ENCODE data around the gene ZNF827. TPM values are rescaled to one million over a fixed set of nuclear protein-coding genes. Genes with fewer than 3 reads are reported as not detected.

ZNF827 gene
- total and polyA plus RNA-seq, 2 experiments from 2014 or later = 20.3 to 33.1 TPM

DNA sequence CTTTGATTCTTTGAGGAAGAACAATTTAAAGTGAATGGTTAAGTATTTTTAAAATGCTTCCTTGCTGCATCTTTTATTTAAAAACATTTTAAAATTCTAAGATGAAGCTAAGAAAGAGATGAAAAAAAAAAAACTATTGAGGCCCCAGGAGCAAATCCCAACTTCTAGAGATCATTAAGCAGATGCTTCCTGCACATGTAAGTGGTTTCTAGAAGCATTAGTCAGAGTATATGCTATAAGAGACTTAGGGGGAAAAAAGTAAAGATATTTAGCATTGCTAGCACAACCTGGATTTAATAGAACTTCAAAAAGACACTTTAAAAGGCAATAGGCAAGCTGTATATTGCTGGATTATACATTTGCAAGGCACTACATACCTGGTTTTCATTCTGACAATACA lies 64.7 kb downstream of the ZNF827 start:
- Histone ChIP-seq H3K4me3 (no peak overlapping the region), H3K9me2 (ENCODE audit: insufficient read depth) (no peaks in the 10 kb centered on the region; the same call in 1 of the 2 replicates), H3K27me3 (ENCODE audit: insufficient read depth) (no peaks in the 10 kb centered on the region), H3K4me2 (no peak overlapping the region), H3K36me3 (ENCODE audit: insufficient read depth) (no peaks in the 10 kb centered on the region), H3K27ac (ENCODE audit: low read depth) (no peak overlapping the region), H4K20me1 (replicated peaks; ENCODE audit: insufficient read depth) (no peaks in the 10 kb centered on the region), H3F3A (replicated peaks; ENCODE audit: low read depth) (no peaks in the 10 kb centered on the region), H3K79me2 (replicated peaks; ENCODE audit: insufficient read depth) (peaks cover 38% of the 10 kb centered on the region), H3K4me1 (ENCODE audit: insufficient read depth) (no peaks in the 10 kb centered on the region; the same call in 1 of the 2 replicates), H2AFZ (no peak overlapping the region)
- H3K36me3 Mint-ChIP-seq (ENCODE audit: low read depth) = peaks cover 41% of the 10 kb centered on the region
- TF ChIP-seq JUNB (IDR thresholded peaks at IDR 0.05; ENCODE audit: unreplicated experiment) (no peak), EZH2phosphoT487 (IDR thresholded peaks at IDR 0.05; ENCODE audit: unreplicated experiment) (no peak), ZNF114 (CRISPR knock-in tag; IDR thresholded peaks at IDR 0.05) (no peak), NANOG (IDR thresholded peaks at IDR 0.05; ENCODE audit: borderline replicate concordance) (no peak), POLR2AphosphoS5 (IDR thresholded peaks at IDR 0.05; ENCODE audit: low read depth) (no peak), STAT1 (IDR thresholded peaks at IDR 0.05; ENCODE audit: unreplicated experiment) (no peak), EZH2 (IDR thresholded peaks at IDR 0.05; ENCODE audit: low read depth, unreplicated experiment) (no peak), ZNF331 (CRISPR knock-in tag; IDR thresholded peaks at IDR 0.05; ENCODE audit: low read depth) (no peak), CREB1 (CRISPR knock-in tag; IDR thresholded peaks at IDR 0.05; ENCODE audit: low read depth) (no peak)
- TF ChIP-seq, protein P1, sequence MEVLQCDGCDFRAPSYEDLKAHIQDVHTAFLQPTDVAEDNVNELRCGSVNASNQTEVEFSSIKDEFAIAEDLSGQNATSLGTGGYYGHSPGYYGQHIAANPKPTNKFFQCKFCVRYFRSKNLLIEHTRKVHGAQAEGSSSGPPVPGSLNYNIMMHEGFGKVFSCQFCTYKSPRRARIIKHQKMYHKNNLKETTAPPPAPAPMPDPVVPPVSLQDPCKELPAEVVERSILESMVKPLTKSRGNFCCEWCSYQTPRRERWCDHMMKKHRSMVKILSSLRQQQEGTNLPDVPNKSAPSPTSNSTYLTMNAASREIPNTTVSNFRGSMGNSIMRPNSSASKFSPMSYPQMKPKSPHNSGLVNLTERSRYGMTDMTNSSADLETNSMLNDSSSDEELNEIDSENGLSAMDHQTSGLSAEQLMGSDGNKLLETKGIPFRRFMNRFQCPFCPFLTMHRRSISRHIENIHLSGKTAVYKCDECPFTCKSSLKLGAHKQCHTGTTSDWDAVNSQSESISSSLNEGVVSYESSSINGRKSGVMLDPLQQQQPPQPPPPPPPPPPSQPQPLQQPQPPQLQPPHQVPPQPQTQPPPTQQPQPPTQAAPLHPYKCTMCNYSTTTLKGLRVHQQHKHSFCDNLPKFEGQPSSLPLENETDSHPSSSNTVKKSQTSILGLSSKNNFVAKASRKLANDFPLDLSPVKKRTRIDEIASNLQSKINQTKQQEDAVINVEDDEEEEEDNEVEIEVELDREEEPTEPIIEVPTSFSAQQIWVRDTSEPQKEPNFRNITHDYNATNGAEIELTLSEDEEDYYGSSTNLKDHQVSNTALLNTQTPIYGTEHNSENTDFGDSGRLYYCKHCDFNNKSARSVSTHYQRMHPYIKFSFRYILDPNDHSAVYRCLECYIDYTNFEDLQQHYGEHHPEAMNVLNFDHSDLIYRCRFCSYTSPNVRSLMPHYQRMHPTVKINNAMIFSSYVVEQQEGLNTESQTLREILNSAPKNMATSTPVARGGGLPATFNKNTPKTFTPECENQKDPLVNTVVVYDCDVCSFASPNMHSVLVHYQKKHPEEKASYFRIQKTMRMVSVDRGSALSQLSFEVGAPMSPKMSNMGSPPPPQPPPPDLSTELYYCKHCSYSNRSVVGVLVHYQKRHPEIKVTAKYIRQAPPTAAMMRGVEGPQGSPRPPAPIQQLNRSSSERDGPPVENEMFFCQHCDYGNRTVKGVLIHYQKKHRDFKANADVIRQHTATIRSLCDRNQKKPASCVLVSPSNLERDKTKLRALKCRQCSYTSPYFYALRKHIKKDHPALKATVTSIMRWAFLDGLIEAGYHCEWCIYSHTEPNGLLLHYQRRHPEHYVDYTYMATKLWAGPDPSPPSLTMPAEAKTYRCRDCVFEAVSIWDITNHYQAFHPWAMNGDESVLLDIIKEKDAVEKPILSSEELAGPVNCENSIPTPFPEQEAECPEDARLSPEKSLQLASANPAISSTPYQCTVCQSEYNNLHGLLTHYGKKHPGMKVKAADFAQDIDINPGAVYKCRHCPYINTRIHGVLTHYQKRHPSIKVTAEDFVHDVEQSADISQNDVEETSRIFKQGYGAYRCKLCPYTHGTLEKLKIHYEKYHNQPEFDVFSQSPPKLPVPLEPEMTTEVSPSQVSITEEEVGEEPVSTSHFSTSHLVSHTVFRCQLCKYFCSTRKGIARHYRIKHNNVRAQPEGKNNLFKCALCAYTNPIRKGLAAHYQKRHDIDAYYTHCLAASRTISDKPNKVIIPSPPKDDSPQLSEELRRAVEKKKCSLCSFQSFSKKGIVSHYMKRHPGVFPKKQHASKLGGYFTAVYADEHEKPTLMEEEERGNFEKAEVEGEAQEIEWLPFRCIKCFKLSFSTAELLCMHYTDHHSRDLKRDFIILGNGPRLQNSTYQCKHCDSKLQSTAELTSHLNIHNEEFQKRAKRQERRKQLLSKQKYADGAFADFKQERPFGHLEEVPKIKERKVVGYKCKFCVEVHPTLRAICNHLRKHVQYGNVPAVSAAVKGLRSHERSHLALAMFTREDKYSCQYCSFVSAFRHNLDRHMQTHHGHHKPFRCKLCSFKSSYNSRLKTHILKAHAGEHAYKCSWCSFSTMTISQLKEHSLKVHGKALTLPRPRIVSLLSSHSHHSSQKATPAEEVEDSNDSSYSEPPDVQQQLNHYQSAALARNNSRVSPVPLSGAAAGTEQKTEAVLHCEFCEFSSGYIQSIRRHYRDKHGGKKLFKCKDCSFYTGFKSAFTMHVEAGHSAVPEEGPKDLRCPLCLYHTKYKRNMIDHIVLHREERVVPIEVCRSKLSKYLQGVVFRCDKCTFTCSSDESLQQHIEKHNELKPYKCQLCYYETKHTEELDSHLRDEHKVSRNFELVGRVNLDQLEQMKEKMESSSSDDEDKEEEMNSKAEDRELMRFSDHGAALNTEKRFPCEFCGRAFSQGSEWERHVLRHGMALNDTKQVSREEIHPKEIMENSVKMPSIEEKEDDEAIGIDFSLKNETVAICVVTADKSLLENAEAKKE (CRISPR knock-in tag; IDR thresholded peaks at IDR 0.05) = no peak
- TF ChIP-seq, protein P2, sequence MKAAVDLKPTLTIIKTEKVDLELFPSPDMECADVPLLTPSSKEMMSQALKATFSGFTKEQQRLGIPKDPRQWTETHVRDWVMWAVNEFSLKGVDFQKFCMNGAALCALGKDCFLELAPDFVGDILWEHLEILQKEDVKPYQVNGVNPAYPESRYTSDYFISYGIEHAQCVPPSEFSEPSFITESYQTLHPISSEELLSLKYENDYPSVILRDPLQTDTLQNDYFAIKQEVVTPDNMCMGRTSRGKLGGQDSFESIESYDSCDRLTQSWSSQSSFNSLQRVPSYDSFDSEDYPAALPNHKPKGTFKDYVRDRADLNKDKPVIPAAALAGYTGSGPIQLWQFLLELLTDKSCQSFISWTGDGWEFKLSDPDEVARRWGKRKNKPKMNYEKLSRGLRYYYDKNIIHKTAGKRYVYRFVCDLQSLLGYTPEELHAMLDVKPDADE (IDR thresholded peaks at IDR 0.05) = no peak
- TF ChIP-seq, protein P3, sequence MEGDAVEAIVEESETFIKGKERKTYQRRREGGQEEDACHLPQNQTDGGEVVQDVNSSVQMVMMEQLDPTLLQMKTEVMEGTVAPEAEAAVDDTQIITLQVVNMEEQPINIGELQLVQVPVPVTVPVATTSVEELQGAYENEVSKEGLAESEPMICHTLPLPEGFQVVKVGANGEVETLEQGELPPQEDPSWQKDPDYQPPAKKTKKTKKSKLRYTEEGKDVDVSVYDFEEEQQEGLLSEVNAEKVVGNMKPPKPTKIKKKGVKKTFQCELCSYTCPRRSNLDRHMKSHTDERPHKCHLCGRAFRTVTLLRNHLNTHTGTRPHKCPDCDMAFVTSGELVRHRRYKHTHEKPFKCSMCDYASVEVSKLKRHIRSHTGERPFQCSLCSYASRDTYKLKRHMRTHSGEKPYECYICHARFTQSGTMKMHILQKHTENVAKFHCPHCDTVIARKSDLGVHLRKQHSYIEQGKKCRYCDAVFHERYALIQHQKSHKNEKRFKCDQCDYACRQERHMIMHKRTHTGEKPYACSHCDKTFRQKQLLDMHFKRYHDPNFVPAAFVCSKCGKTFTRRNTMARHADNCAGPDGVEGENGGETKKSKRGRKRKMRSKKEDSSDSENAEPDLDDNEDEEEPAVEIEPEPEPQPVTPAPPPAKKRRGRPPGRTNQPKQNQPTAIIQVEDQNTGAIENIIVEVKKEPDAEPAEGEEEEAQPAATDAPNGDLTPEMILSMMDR (conservative IDR thresholded peaks at IDR 0.05; ENCODE audit: low read depth in 2 of 2) = no peak
- TF ChIP-seq, protein P4, sequence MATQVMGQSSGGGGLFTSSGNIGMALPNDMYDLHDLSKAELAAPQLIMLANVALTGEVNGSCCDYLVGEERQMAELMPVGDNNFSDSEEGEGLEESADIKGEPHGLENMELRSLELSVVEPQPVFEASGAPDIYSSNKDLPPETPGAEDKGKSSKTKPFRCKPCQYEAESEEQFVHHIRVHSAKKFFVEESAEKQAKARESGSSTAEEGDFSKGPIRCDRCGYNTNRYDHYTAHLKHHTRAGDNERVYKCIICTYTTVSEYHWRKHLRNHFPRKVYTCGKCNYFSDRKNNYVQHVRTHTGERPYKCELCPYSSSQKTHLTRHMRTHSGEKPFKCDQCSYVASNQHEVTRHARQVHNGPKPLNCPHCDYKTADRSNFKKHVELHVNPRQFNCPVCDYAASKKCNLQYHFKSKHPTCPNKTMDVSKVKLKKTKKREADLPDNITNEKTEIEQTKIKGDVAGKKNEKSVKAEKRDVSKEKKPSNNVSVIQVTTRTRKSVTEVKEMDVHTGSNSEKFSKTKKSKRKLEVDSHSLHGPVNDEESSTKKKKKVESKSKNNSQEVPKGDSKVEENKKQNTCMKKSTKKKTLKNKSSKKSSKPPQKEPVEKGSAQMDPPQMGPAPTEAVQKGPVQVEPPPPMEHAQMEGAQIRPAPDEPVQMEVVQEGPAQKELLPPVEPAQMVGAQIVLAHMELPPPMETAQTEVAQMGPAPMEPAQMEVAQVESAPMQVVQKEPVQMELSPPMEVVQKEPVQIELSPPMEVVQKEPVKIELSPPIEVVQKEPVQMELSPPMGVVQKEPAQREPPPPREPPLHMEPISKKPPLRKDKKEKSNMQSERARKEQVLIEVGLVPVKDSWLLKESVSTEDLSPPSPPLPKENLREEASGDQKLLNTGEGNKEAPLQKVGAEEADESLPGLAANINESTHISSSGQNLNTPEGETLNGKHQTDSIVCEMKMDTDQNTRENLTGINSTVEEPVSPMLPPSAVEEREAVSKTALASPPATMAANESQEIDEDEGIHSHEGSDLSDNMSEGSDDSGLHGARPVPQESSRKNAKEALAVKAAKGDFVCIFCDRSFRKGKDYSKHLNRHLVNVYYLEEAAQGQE (IDR thresholded peaks at IDR 0.05; ENCODE audit: unreplicated experiment) = no peak
- H3K9me3 Mint-ChIP-seq = no peaks in the 10 kb centered on the region
- ATAC-seq = no peak
- peaks cover 3% of the 10 kb centered on the region for H3K27me3 Mint-ChIP-seq (ENCODE audit: insufficient read depth, low read depth, poor library complexity)
- no peak overlapping the region for H3K27ac Mint-ChIP-seq
- H3K4me3 Mint-ChIP-seq = no peak overlapping the region
- peaks cover 15% of the 10 kb centered on the region for H3K4me1 Mint-ChIP-seq
- DNase-seq (ENCODE audit: low spot score) = no peak

Data from GM23338 (cell line).